Eye (tissue), 1 donor: Measurements from ENCODE around the gene HMGN1.

Experiments used
- DNase-seq: peaks from one replicate; pipeline ENCODE4 v3.0.0-alpha.2; 2015

The HMGN1 gene

GRCh38 chr21:39327727-39328126 lies 21.2 kb downstream of the HMGN1 start:
- DNase-seq = no peak

GRCh38 chr21:39326607-39327307 lies 22.1 kb downstream of the HMGN1 start:
- no peak for DNase-seq

- DNase-seq = no peak
Measured at GRCh38 chr21:39325458-39325857, 23.4 kb downstream of the HMGN1 start.

- no peak for DNase-seq
Measured at GRCh38 chr21:39321424-39321823, 27.5 kb downstream of the HMGN1 start.

GRCh38 chr21:39319814-39320332 lies 29.0 kb downstream of the HMGN1 start:
- no peak for DNase-seq

- DNase-seq = no peak
Measured at GRCh38 chr21:39319251-39319756, 29.6 kb downstream of the HMGN1 start.

- DNase-seq = no peak
Measured at GRCh38 chr21:39318091-39318959, 30.6 kb downstream of the HMGN1 start.

GRCh38 chr21:39317134-39318090 lies 31.5 kb downstream of the HMGN1 start:
- DNase-seq = no peak

- DNase-seq = no peak
Measured at GRCh38 chr21:39316729-39317128, 32.2 kb downstream of the HMGN1 start.

- DNase-seq = no peak
Measured at GRCh38 chr21:39315603-39316445, 33.1 kb downstream of the HMGN1 start.

- peak; percentile 92 for DNase-seq
Measured at GRCh38 chr21:39314143-39315027, 34.5 kb downstream of the HMGN1 start.

- DNase-seq = peak; percentile 97
Measured at GRCh38 chr21:39313571-39314142, 35.2 kb downstream of the HMGN1 start, which contains the start of gene BRWD1. TSS of gene BRWD1 (minus strand) at chr21:39313632. CDS start at chr21:39313491, 141 bp downstream.

- no peak for DNase-seq
Measured at GRCh38 chr21:39313042-39313570, 35.8 kb downstream of the HMGN1 start.

- peak; percentile 96 for DNase-seq
Measured at GRCh38 chr21:39312112-39313041, 36.5 kb downstream of the HMGN1 start.

GRCh38 chr21:39311164-39311563 lies 37.7 kb downstream of the HMGN1 start:
- no peak for DNase-seq

GRCh38 chr21:39307466-39307865 lies 41.4 kb downstream of the HMGN1 start:
- no peak for DNase-seq

GRCh38 chr21:39300587-39300986 lies 48.3 kb downstream of the HMGN1 start:
- no peak for DNase-seq

GRCh38 chr21:39296891-39297290 lies 52.0 kb downstream of the HMGN1 start:
- no peak for DNase-seq
